ENCODE measurements around the gene TBCK.

Gene TBCK

GRCh38 chr4:106261980-106262379 lies 54.0 kb downstream of the TBCK start:
- no peak overlapping the region for H3K9ac ChIP-seq
- H3K36me3 ChIP-seq (ENCODE audit: insufficient read depth) = no peaks in the 10 kb centered on the region; the same call in 1 of the 2 replicates
- no peak overlapping the region for H3K4me2 ChIP-seq
- H3K27ac ChIP-seq = no peak overlapping the region
- H4K20me1 ChIP-seq (ENCODE audit: insufficient read depth) = no peaks in the 10 kb centered on the region
- H2AFZ ChIP-seq (ENCODE audit: low read depth) = no peak overlapping the region
- TF ChIP-seq, protein P1, sequence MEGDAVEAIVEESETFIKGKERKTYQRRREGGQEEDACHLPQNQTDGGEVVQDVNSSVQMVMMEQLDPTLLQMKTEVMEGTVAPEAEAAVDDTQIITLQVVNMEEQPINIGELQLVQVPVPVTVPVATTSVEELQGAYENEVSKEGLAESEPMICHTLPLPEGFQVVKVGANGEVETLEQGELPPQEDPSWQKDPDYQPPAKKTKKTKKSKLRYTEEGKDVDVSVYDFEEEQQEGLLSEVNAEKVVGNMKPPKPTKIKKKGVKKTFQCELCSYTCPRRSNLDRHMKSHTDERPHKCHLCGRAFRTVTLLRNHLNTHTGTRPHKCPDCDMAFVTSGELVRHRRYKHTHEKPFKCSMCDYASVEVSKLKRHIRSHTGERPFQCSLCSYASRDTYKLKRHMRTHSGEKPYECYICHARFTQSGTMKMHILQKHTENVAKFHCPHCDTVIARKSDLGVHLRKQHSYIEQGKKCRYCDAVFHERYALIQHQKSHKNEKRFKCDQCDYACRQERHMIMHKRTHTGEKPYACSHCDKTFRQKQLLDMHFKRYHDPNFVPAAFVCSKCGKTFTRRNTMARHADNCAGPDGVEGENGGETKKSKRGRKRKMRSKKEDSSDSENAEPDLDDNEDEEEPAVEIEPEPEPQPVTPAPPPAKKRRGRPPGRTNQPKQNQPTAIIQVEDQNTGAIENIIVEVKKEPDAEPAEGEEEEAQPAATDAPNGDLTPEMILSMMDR (conservative IDR thresholded peaks at IDR 0.05; ENCODE audit: low read depth, low read length) = no peak
- H3K4me3 ChIP-seq (IDR thresholded peaks at IDR 0.05; ENCODE audit: insufficient read depth, low read depth, low read length) = no peak overlapping the region
- H3K79me2 ChIP-seq (ENCODE audit: insufficient read depth, low read depth) = no peaks in the 10 kb centered on the region
- H3K4me1 ChIP-seq (ENCODE audit: low read depth, poor library complexity, severe bottlenecking) = no peaks in the 10 kb centered on the region
- H3K27me3 ChIP-seq (ENCODE audit: insufficient read depth, low read depth) = no peaks in the 10 kb centered on the region

GRCh38 chr4:106258145-106259045 lies 57.6 kb downstream of the TBCK start:
- Histone ChIP-seq H3K79me2 (ENCODE audit: insufficient read depth, low read depth) (no peaks in the 10 kb centered on the region), H3K27me3 (ENCODE audit: insufficient read depth, low read depth) (no peaks in the 10 kb centered on the region), H3K4me3 (IDR thresholded peaks at IDR 0.05; ENCODE audit: insufficient read depth, low read depth, low read length) (no peak overlapping the region), H3K36me3 (ENCODE audit: insufficient read depth) (no peaks in the 10 kb centered on the region; the same call in 1 of the 2 replicates), H4K20me1 (ENCODE audit: insufficient read depth) (no peaks in the 10 kb centered on the region), H3K27ac (no peak overlapping the region), H2AFZ (ENCODE audit: low read depth) (no peak overlapping the region), H3K4me2 (no peak overlapping the region), H3K9ac (no peak overlapping the region), H3K4me1 (ENCODE audit: low read depth, poor library complexity, severe bottlenecking) (no peaks in the 10 kb centered on the region)
- TF ChIP-seq, protein P1 (conservative IDR thresholded peaks at IDR 0.05; ENCODE audit: low read depth, low read length) = no peak

GRCh38 chr4:106256190-106256589 lies 59.8 kb downstream of the TBCK start:
- H3K4me2 ChIP-seq = no peak overlapping the region
- H3K9ac ChIP-seq = no peak overlapping the region
- H3K27ac ChIP-seq = no peak overlapping the region
- no peaks in the 10 kb centered on the region for H4K20me1 ChIP-seq (ENCODE audit: insufficient read depth)
- H2AFZ ChIP-seq (ENCODE audit: low read depth) = no peak overlapping the region
- H3K4me1 ChIP-seq (ENCODE audit: low read depth, poor library complexity, severe bottlenecking) = no peaks in the 10 kb centered on the region
- H3K36me3 ChIP-seq (ENCODE audit: insufficient read depth) = no peaks in the 10 kb centered on the region; the same call in 1 of the 2 replicates
- H3K79me2 ChIP-seq (ENCODE audit: insufficient read depth, low read depth) = no peaks in the 10 kb centered on the region
- H3K4me3 ChIP-seq (IDR thresholded peaks at IDR 0.05; ENCODE audit: insufficient read depth, low read depth, low read length) = no peak overlapping the region
- H3K27me3 ChIP-seq (ENCODE audit: insufficient read depth, low read depth) = no peaks in the 10 kb centered on the region
- TF ChIP-seq, protein P1 (conservative IDR thresholded peaks at IDR 0.05; ENCODE audit: low read depth, low read length) = no peak

- Histone ChIP-seq H3K79me2 (ENCODE audit: insufficient read depth, low read depth) (no peaks in the 10 kb centered on the region), H4K20me1 (ENCODE audit: insufficient read depth) (no peaks in the 10 kb centered on the region), H3K4me1 (ENCODE audit: low read depth, poor library complexity, severe bottlenecking) (no peaks in the 10 kb centered on the region), H3K27ac (no peak overlapping the region), H3K4me2 (no peak overlapping the region), H3K36me3 (ENCODE audit: insufficient read depth) (no peaks in the 10 kb centered on the region; the same call in 1 of the 2 replicates), H3K4me3 (IDR thresholded peaks at IDR 0.05; ENCODE audit: insufficient read depth, low read depth, low read length) (no peak overlapping the region), H2AFZ (ENCODE audit: low read depth) (no peak overlapping the region), H3K9ac (no peak overlapping the region), H3K27me3 (ENCODE audit: insufficient read depth, low read depth) (no peaks in the 10 kb centered on the region)
- TF ChIP-seq, protein P1 (conservative IDR thresholded peaks at IDR 0.05; ENCODE audit: low read depth, low read length) = no peak
Observed at GRCh38 chr4:106255195-106255594, 60.8 kb downstream of the TBCK start.

Measured in KMS-11 (cell line).